Activated CD4-positive, CD25-positive, alpha-beta regulatory T cell treated with anti-CD3 and anti-CD28 coated beads, Interleukin-2, amount 50 U/mL, for 16 hours (primary cell): ENCODE measurements around the gene KCNJ8.

Experiments
- DNase-seq: peaks from one replicate; pipeline ENCODE4 v3.0.0-alpha.2; 2020; ENCODE audit warnings: low read depth, low spot score

KCNJ8 gene

GRCh38 chr12:21715386-21715785, 59.1 kb downstream of the KCNJ8 start:
- DNase-seq, result no peak
